IMR-90 (cell line): ENCODE data around the gene IMPG2. TPM values are rescaled to one million over a fixed set of nuclear protein-coding genes. Genes with fewer than 3 reads are reported as not detected.

Source experiments
- ATAC-seq: fragments of 200-7000 bp; cut with Tn5 transposase; 2 replicates; pipeline ENCODE4 v1.9.1; 2020; ENCODE audit warnings: low read depth, mild to moderate bottlenecking, moderate library complexity
- BruUV-seq: library from RNA; stranded (reverse); fragments of 400-500 nt; replicated peaks from 2 replicates; lab custom pipeline; 2021; lab: Mats Ljungman, UMichigan
- CTCF ChIA-PET: fragments of 300-600 bp; formaldehyde crosslinking; extraction: SDS; loops from one replicate; lab custom pipeline; 2021; ENCODE audit warnings: antibody characterized with exemption; lab: Yijun Ruan, JAX
- POLR2A ChIA-PET: fragments of 300-600 bp; sonication (Branson Sonifier 250); formaldehyde crosslinking; loops from one replicate; lab custom pipeline; 2022; ENCODE audit warnings: antibody characterized with exemption; ENCODE audit not compliant: unreplicated experiment; lab: Charles Lee
- DNase-seq: peaks from one replicate; pipeline ENCODE4 v3.0.0; 2013
- H2AFZ ChIP-seq: replicated peaks from 2 replicates; pipeline ENCODE3; 2013; ENCODE audit warnings: low read length, mild to moderate bottlenecking; ENCODE audit not compliant: poor library complexity
- H2AK5ac ChIP-seq: 2 replicates; pipeline ENCODE4 v1.6.1; 2013; ENCODE audit warnings: low read depth, low read length, inconsistent platforms
- H2AK9ac ChIP-seq: replicated peaks from 2 replicates; pipeline ENCODE3; 2013; ENCODE audit warnings: mild to moderate bottlenecking, low read depth, low read length, moderate library complexity; ENCODE audit not compliant: poor library complexity
- H2BK120ac ChIP-seq: 2 replicates; pipeline ENCODE4 v1.6.1; 2013; ENCODE audit warnings: low read depth, low read length, inconsistent platforms
- H2BK15ac ChIP-seq: 3 replicates; pipeline ENCODE4 v1.6.1; 2013; ENCODE audit warnings: low read depth, low read length, inconsistent platforms
- H2BK20ac ChIP-seq: 2 replicates; pipeline ENCODE4 v1.6.1; 2013; ENCODE audit warnings: low read depth, mild to moderate bottlenecking, inconsistent platforms, low read length, moderate library complexity
- H2BK5ac ChIP-seq: 2 replicates; pipeline ENCODE4 v1.6.1; 2013; ENCODE audit warnings: mild to moderate bottlenecking, low read depth, low read length, inconsistent platforms; ENCODE audit not compliant: poor library complexity, severe bottlenecking
- H3K14ac ChIP-seq: replicated peaks from 2 replicates; pipeline ENCODE4 v1.6.1; 2013; ENCODE audit warnings: low read depth, low read length, inconsistent platforms
- H3K18ac ChIP-seq: 2 replicates; pipeline ENCODE4 v1.6.1; 2013; ENCODE audit warnings: low read depth, low read length, control low read depth
- H3K23ac ChIP-seq: 2 replicates; pipeline ENCODE4 v1.6.1; 2013; ENCODE audit warnings: low read depth, low read length, inconsistent platforms
- H3K27ac ChIP-seq: 2 replicates; pipeline ENCODE4 v1.5.1; 2013; ENCODE audit warnings: mild to moderate bottlenecking, control low read depth, low read length; ENCODE audit not compliant: insufficient read depth
- H3K27me3 ChIP-seq: 2 replicates; pipeline ENCODE4 v1.6.1; 2013; ENCODE audit warnings: low read length; ENCODE audit not compliant: control insufficient read depth, insufficient read depth
- H3K36me3 ChIP-seq: 2 replicates; pipeline ENCODE4 v1.6.1; 2013; ENCODE audit warnings: low read length, mixed read lengths; ENCODE audit not compliant: control insufficient read depth, insufficient read depth
- H3K4ac ChIP-seq: 2 replicates; pipeline ENCODE4 v1.6.1; 2013; ENCODE audit warnings: low read depth, low read length, inconsistent platforms
- H3K4me1 ChIP-seq: 2 replicates; pipeline ENCODE4 v1.6.1; 2013; ENCODE audit warnings: low read length, mixed read lengths; ENCODE audit not compliant: control insufficient read depth, insufficient read depth
- H3K4me2 ChIP-seq: 2 replicates; pipeline ENCODE4 v1.6.1; 2013; ENCODE audit warnings: low read depth, mild to moderate bottlenecking, control low read depth, low read length, moderate library complexity
- H3K4me3 ChIP-seq: 2 replicates; pipeline ENCODE4 v1.5.1; 2013; ENCODE audit warnings: low read depth, mild to moderate bottlenecking, control low read depth, low read length, moderate library complexity; ENCODE audit not compliant: insufficient read depth
- H3K56ac ChIP-seq: 2 replicates; pipeline ENCODE4 v1.6.1; 2013; ENCODE audit warnings: low read length, inconsistent platforms; ENCODE audit not compliant: insufficient read depth; ENCODE audit errors: extremely low read depth
- H3K79me1 ChIP-seq, 2 experiments: 2 replicates each; pipeline ENCODE4 v1.6.1; 2013; ENCODE audit warnings: low read length in 2 of 2, inconsistent platforms in 1 of 2, low read depth in 1 of 2
- H3K9ac ChIP-seq: 2 replicates; pipeline ENCODE4 v1.6.1; 2013; ENCODE audit warnings: low read depth, low read length, control low read depth
- H3K9me1 ChIP-seq: 2 replicates; pipeline ENCODE4 v1.6.1; 2013; ENCODE audit warnings: low read length, inconsistent platforms; ENCODE audit not compliant: insufficient read depth
- H3K9me3 ChIP-seq: 2 replicates; pipeline ENCODE4 v1.6.1; 2013; ENCODE audit warnings: low read length; ENCODE audit not compliant: control insufficient read depth, insufficient read depth
- H4K20me1 ChIP-seq: 2 replicates; pipeline ENCODE4 v1.6.1; 2013; ENCODE audit warnings: low read length, inconsistent platforms; ENCODE audit not compliant: insufficient read depth
- H4K5ac ChIP-seq: 2 replicates; pipeline ENCODE4 v1.6.1; 2013; ENCODE audit warnings: mild to moderate bottlenecking, low read depth, low read length, control low read depth
- H4K8ac ChIP-seq, 2 experiments: 2 replicates each; pipeline ENCODE4 v1.6.1; 2013; ENCODE audit warnings: low read depth in 2 of 2, low read length in 2 of 2, control low read depth in 1 of 2, inconsistent platforms in 1 of 2
- H4K91ac ChIP-seq: 2 replicates; pipeline ENCODE4 v1.6.1; 2013; ENCODE audit warnings: low read depth, low read length, inconsistent platforms; ENCODE audit not compliant: insufficient read depth
- MAFK ChIP-seq: IDR thresholded peaks from 2 replicates; pipeline ENCODE4 v1.6.1; 2012; ENCODE audit warnings: low read depth, low read length, improper control_type of control experiment
- NFE2L2 ChIP-seq: fragments of 150-350 bp; IDR thresholded peaks from 2 replicates; pipeline ENCODE4 v1.6.1; 2016; ENCODE audit warnings: low read depth, mild to moderate bottlenecking, low read length
- WGBS, 2 experiments: methylation state at CpG; one replicate each; pipeline versions ENCODE4 v1.1.5 to v1.1.7; 2013; ENCODE audit warnings: missing lambda C conversion rate in 2 of 2; ENCODE audit not compliant: insufficient read length in 1 of 2; ENCODE audit errors: extremely low coverage in 2 of 2; 5-methylcytosine and 5-hydroxymethylcytosine counted together
- dilution Hi-C: fragments of 300-500 bp; cut with HindIII; formaldehyde crosslinking; loops from one replicate; pipeline ENCODE4 v1.14.3; 2018; ENCODE audit warnings: low sequenced_read_pairs; ENCODE audit not compliant: unreplicated experiment
- in situ Hi-C: fragments of 300-500 bp; cut with MboI; formaldehyde crosslinking; loops from 3 replicates; pipeline ENCODE4 v1.14.3; 2019; ENCODE audit warnings: low sequenced_read_pairs, inconsistent platforms, mixed read lengths
- intact Hi-C: fragments of 100-400 bp; cut with micrococcal nuclease; formaldehyde crosslinking; loops from 2 replicates; pipeline ENCODE4 v1.10.0; 2022
- polyA plus RNA-seq, 3 experiments: library from polyadenylated mRNA; depleted of rRNA; stranded (reverse); fragments of >200 nt; gene quantifications; 2 replicates each; pipeline ENCODE4 v1.2.3, GENCODE V29; 2012; ENCODE audit warnings: low replicate concordance in 1 of 3
- total RNA-seq: library from RNA; depleted of rRNA; stranded (reverse); fragments of >200 nt; gene quantifications from 2 replicates; pipeline ENCODE4 v1.2.3, GENCODE V29; 2012

The IMPG2 gene
- total and polyA plus RNA-seq, 2 of the 4 experiments (the other 2 are of a cell fraction), result 0.10 to 0.18 TPM

DNA sequence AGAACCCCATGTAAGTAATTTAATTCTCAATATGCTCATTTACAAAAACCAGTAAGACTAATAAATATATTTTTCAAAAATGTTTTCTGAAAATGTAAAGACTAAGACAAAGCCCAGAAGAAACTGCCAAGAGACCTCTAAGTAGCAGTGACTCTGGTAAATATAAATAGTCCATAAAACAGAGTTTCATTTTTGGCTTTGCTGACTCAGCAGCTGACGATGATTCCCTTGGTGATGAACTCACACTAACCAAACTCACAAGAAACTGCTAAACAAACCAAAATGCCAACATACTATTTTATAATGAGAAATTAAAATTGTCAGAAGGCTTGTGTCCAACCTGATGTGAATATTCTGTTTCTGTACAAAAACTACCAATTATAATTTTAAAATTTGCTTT is 31.5 kb upstream of the IMPG2 start:
- H3K36me3 ChIP-seq, result peaks cover 3% of the 10 kb centered on the region; the same call in 1 of the 2 replicates
- H2BK20ac ChIP-seq, result no peak overlapping the region
- H3K4me3 ChIP-seq, result no peak overlapping the region
- H3K27ac ChIP-seq, result no peak overlapping the region
- H2AFZ ChIP-seq, result no peak overlapping the region
- no peak overlapping the region for H3K56ac ChIP-seq
- BruUV-seq, result no TSS peak
- no peak for ATAC-seq
- no peak overlapping the region for H3K9ac ChIP-seq
- H2BK5ac ChIP-seq, result no peak overlapping the region
- H3K79me1 ChIP-seq, result no peaks in the 10 kb centered on the region
- TF ChIP-seq MAFK (peak; percentile 99), NFE2L2 (no peak)
- H2AK9ac ChIP-seq, result no peak overlapping the region
- H2AK5ac ChIP-seq, result no peak overlapping the region
- H3K27me3 ChIP-seq, result no peaks in the 10 kb centered on the region
- no peaks in the 10 kb centered on the region for H3K9me3 ChIP-seq
- no CpG with 5 or more reads among the region's 1 CpG for WGBS, 2 experiments
- H4K8ac ChIP-seq, result no peak overlapping the region
- H3K4ac ChIP-seq, result no peak overlapping the region
- no peak overlapping the region for H4K5ac ChIP-seq
- no peak overlapping the region for H3K23ac ChIP-seq
- no peak overlapping the region for H3K18ac ChIP-seq
- peak; percentile 6 for DNase-seq
- intact Hi-C loops (no loop called here), in situ Hi-C loops (no loop called here), dilution Hi-C loops (no loop called here)
- no peaks in the 10 kb centered on the region for H3K9me1 ChIP-seq
- no peaks in the 10 kb centered on the region for H4K20me1 ChIP-seq
- ChIA-PET CTCF (no interaction called here), POLR2A (no interaction called here)
- H3K4me1 ChIP-seq, result no peaks in the 10 kb centered on the region
- no peak overlapping the region for H3K4me2 ChIP-seq
- no peak overlapping the region for H2BK120ac ChIP-seq
- H3K14ac ChIP-seq, result no peak overlapping the region
- H4K91ac ChIP-seq, result no peak overlapping the region
- no peak overlapping the region for H2BK15ac ChIP-seq
